DOHH2 (cell line): ENCODE results near the gene CLMN.

ENCODE experiments used
- H3F3A ChIP-seq: fragments of 200-600 bp; sonication (generic), shearing (Covaris generic); 2 replicates; pipeline ENCODE4 v1.6.0; 2016; ENCODE audit warnings: antibody characterized with exemption, mild to moderate bottlenecking; ENCODE audit not compliant: control insufficient read depth, insufficient read depth
- H3K27ac ChIP-seq: fragments of 200-600 bp; sonication (generic); 2 replicates; pipeline ENCODE4 v1.5.1; 2014; ENCODE audit warnings: low read depth, mild to moderate bottlenecking, low read length, moderate library complexity
- H3K27me3 ChIP-seq: fragments of 200-600 bp; sonication (generic); 2 replicates; pipeline ENCODE4 v1.6.1; 2014; ENCODE audit warnings: mild to moderate bottlenecking, low read length, mixed read lengths; ENCODE audit not compliant: control insufficient read depth
- H3K36me3 ChIP-seq: fragments of 200-600 bp; sonication (generic); 2 replicates; pipeline ENCODE4 v1.6.1; 2014; ENCODE audit warnings: mild to moderate bottlenecking, low read length, moderate library complexity, mixed read lengths; ENCODE audit not compliant: control insufficient read depth
- H3K4me1 ChIP-seq: fragments of 200-600 bp; sonication (generic); 2 replicates; pipeline ENCODE4 v1.6.1; 2014; ENCODE audit warnings: mild to moderate bottlenecking, low read length, mixed read lengths; ENCODE audit not compliant: control insufficient read depth
- H3K4me2 ChIP-seq: fragments of 200-600 bp; sonication (generic); 2 replicates; pipeline ENCODE4 v1.6.0; 2014; ENCODE audit warnings: mild to moderate bottlenecking, low read length, moderate library complexity
- H3K4me3 ChIP-seq: fragments of 200-600 bp; sonication (generic); 2 replicates; pipeline ENCODE4 v1.5.1; 2014; ENCODE audit warnings: mild to moderate bottlenecking, low read length, mixed read lengths
- H3K79me2 ChIP-seq: fragments of 200-600 bp; sonication (generic); 2 replicates; pipeline ENCODE4 v1.6.1; 2014; ENCODE audit warnings: mild to moderate bottlenecking, low read length, mixed read lengths; ENCODE audit not compliant: control insufficient read depth
- H3K9me2 ChIP-seq: fragments of 200-600 bp; sonication (generic); replicated peaks from 2 replicates; pipeline ENCODE4 v1.6.1; 2014; ENCODE audit warnings: mild to moderate bottlenecking, low read length, mixed read lengths; ENCODE audit not compliant: control insufficient read depth
- H3K9me3 ChIP-seq: fragments of 200-600 bp; sonication (generic); 2 replicates; pipeline ENCODE4 v1.6.1; 2014; ENCODE audit warnings: antibody characterized with exemption, low read length, mixed read lengths; ENCODE audit not compliant: control insufficient read depth, insufficient read depth
- H4K20me1 ChIP-seq: fragments of 200-600 bp; sonication (generic); 2 replicates; pipeline ENCODE4 v1.6.0; 2014; ENCODE audit warnings: low read depth, mild to moderate bottlenecking, antibody characterized with exemption, low read length, moderate library complexity; ENCODE audit not compliant: control insufficient read depth, insufficient read depth
- CTCF ChIP-seq: fragments of 200-600 bp; sonication (generic); IDR thresholded peaks from one replicate; pipeline ENCODE4 v1.5.1; 2014; ENCODE audit warnings: antibody characterized with exemption, mild to moderate bottlenecking, low read depth, low read length; ENCODE audit not compliant: poor library complexity, severe bottlenecking
- EZH2phosphoT487 ChIP-seq: fragments of 200-600 bp; sonication (generic); IDR thresholded peaks from 2 replicates; pipeline ENCODE4 v1.6.1; 2017; ENCODE audit warnings: borderline replicate concordance, mild to moderate bottlenecking, antibody characterized with exemption, low read length, moderate library complexity, mixed read lengths

Gene CLMN

DNA sequence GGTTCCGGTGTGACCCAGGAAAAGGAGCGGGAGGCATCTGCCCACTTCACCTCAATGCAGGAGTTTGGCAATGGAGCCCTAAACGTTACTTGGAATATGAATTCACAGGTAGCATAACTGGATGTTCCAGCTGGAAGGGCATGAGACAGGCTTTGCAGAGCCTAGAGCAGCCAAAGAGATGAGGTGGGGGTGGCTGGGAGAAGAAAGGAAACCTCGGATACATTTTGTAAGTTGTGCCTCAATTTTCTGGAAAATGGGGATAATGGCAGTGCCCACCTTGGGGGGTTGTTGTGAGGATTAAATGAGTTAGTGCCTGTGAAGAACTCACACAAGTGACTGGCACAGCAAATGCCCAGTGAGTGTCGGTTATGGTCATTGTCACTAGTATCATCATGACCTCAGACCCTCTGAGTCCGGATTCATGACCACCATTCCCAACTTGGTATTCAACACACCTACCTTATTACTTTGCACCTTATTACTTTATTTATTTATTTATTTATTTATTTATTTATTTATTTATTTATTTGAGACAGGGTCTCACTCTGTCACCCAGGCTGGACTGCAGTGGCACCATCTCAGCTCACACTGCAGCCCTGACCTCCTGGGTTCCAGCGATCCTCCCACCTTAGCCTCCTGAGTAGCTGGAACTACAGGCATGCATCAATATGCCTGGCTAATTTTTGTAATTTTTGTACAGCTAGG is 56.0 kb downstream of the CLMN start:
- H3K9me3 ChIP-seq = no peaks in the 10 kb centered on the region
- H3K79me2 ChIP-seq = no peaks in the 10 kb centered on the region
- H3K4me1 ChIP-seq = peaks cover 5% of the 10 kb centered on the region
- H3K36me3 ChIP-seq = no peaks in the 10 kb centered on the region
- H3F3A ChIP-seq = no peaks in the 10 kb centered on the region
- H3K4me3 ChIP-seq = no peak overlapping the region
- H3K27ac ChIP-seq = no peak overlapping the region
- no peak overlapping the region for H3K4me2 ChIP-seq
- H3K9me2 ChIP-seq = no peaks in the 10 kb centered on the region
- no peaks in the 10 kb centered on the region for H4K20me1 ChIP-seq
- TF ChIP-seq CTCF (no peak), EZH2phosphoT487 (no peak)
- peaks cover 16% of the 10 kb centered on the region; the same call in 1 of the 2 replicates for H3K27me3 ChIP-seq

GRCh38 chr14:95262511-95262891 is 57.2 kb downstream of the CLMN start:
- no peaks in the 10 kb centered on the region for H3F3A ChIP-seq
- peaks cover 5% of the 10 kb centered on the region for H3K4me1 ChIP-seq
- H3K4me3 ChIP-seq = no peak overlapping the region
- no peaks in the 10 kb centered on the region for H3K9me2 ChIP-seq
- H3K27ac ChIP-seq = no peak overlapping the region
- H3K27me3 ChIP-seq = peaks cover 16% of the 10 kb centered on the region; the same call in 1 of the 2 replicates
- H3K79me2 ChIP-seq = no peaks in the 10 kb centered on the region
- H3K4me2 ChIP-seq = no peak overlapping the region
- no peaks in the 10 kb centered on the region for H4K20me1 ChIP-seq
- no peaks in the 10 kb centered on the region for H3K36me3 ChIP-seq
- H3K9me3 ChIP-seq = no peaks in the 10 kb centered on the region
- no peak for TF ChIP-seq CTCF

DNA sequence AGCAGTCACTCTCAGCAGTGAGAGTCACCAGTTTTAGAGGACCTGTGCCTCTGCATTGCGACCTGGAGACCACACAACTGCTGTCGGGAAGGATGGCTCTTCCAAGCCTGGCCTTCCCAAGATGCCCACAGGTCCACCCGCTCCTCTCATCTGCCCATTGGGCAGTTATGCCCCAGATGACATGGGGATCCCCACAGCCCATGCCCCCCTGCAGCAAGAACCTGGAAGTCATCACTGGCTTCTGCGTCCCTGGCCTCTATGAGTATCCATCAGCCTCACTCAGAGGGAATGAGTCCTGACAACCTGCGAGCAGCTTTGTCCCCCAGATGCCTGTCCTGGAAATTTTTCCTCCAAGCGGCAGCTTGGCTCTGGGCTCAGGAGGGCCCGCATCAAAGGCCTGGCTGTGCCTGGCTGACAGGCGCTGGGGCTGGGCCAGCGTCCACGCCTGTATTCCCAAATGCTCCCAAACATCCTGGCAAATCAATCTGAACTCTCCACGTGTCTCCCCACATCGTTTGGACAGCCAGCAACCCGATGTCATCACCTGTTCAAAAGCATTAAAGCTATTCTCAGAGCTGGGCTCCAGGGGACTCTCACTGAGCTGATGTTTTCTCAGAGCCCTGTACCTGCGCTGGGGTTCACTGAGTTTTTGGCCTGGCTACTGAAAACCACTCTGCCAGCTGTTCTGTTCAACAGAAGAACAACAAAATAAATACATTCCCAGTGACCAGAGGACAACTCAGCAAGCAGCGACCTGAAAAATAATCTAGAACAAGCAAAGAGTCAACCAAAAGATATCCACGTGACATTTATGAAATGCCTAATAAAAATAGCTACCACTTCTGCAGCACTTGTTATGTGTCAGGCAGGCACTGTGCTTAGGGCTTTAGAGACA is 57.8 kb downstream of the CLMN start:
- Histone ChIP-seq H3K4me2 (no peak overlapping the region), H3F3A (no peaks in the 10 kb centered on the region), H3K27ac (no peak overlapping the region), H3K36me3 (no peaks in the 10 kb centered on the region), H3K9me2 (no peaks in the 10 kb centered on the region), H3K9me3 (no peaks in the 10 kb centered on the region), H3K79me2 (no peaks in the 10 kb centered on the region), H4K20me1 (no peaks in the 10 kb centered on the region), H3K27me3 (peaks cover 11% of the 10 kb centered on the region; the same call in 1 of the 2 replicates), H3K4me3 (no peak overlapping the region), H3K4me1 (peaks cover 5% of the 10 kb centered on the region)
- TF ChIP-seq EZH2phosphoT487 = no peak
- no peak for TF ChIP-seq CTCF
